Esophagus muscularis mucosa (tissue), 4 donors: ENCODE measurements around the gene PRKAG2. TPM values are rescaled to one million over a fixed set of nuclear protein-coding genes. Genes with fewer than 3 reads are reported as not detected.

ENCODE experiments used
- DNase-seq: peaks from one replicate; pipeline ENCODE4 v3.0.0-alpha.2; 2017; ENCODE audit errors: extremely low spot score
- H3K27ac ChIP-seq, 4 donors: fragments of 200-600 bp; sonication (generic); replicated peaks in 1 of 4; 1 replicate in 3 of 4; 2 replicates in 1 of 4; pipeline ENCODE4 v1.5.1; 2016 to 2019; ENCODE audit warnings: mild to moderate bottlenecking in 1 of 4
- H3K27me3 ChIP-seq, 4 donors: fragments of 200-600 bp; sonication (generic); one replicate each; pipeline versions ENCODE4 v1.5.1 to v1.6.0; 2016 to 2019
- H3K36me3 ChIP-seq, 4 donors: fragments of 200-600 bp; sonication (generic); one replicate each; pipeline ENCODE4 v1.5.1; 2016 to 2019
- H3K4me1 ChIP-seq, 4 donors: fragments of 200-600 bp; sonication (generic); one replicate each; pipeline ENCODE4 v1.5.1; 2016 to 2019
- H3K4me3 ChIP-seq, 4 donors: fragments of 200-600 bp; sonication (generic); 1 replicate in 2 of 4; 2 replicates in 2 of 4; pipeline ENCODE4 v1.5.1; 2016 to 2019; ENCODE audit warnings: mild to moderate bottlenecking in 4 of 4, moderate library complexity in 1 of 4
- H3K9me3 ChIP-seq, 4 donors: fragments of 200-600 bp; sonication (generic); 1 replicate in 3 of 4; 2 replicates in 1 of 4; pipeline ENCODE4 v1.5.1; 2016 to 2019
- EP300 ChIP-seq: sonication (generic); formaldehyde crosslinking; IDR thresholded peaks from one replicate; pipeline ENCODE4 v1.6.1; 2017; ENCODE audit warnings: antibody characterized with exemption
- POLR2A ChIP-seq: fragments of 450-650 bp; IDR thresholded peaks from one replicate; pipeline ENCODE4 v1.6.1; 2017; ENCODE audit warnings: antibody characterized with exemption, moderate library complexity, mild to moderate bottlenecking, low read depth
- POLR2AphosphoS5 ChIP-seq, 2 donors: sonication (generic); formaldehyde crosslinking; IDR thresholded peaks; one replicate each; pipeline ENCODE4 v1.6.1; 2017; ENCODE audit warnings: antibody characterized with exemption in 2 of 2
- WGBS: methylation state at CpG from one replicate; pipeline ENCODE4 v1.1.5; 2018; 5-methylcytosine and 5-hydroxymethylcytosine counted together
- intact Hi-C: fragments of 100-400 bp; cut with DNase I; formaldehyde crosslinking; loops from one replicate; pipeline ENCODE4 v1.15.1; 2023
- total RNA-seq, 4 donors: library from RNA; depleted of rRNA; stranded (reverse); fragments of >200 nt; gene quantifications; one replicate each; pipeline versions ENCODE4 v1.1.0 to v1.2.1, GENCODE V29; 2016
- TF ChIP-seq, protein P1 (sequence below), 3 experiments: fragments of 200-600 bp in 2 of 3; fragments of 450-650 bp in 1 of 3; sonication (generic) in 2 of 3; IDR thresholded peaks; one replicate each; pipeline ENCODE4 v1.5.1; 2017 to 2019; ENCODE audit warnings: antibody characterized with exemption in 3 of 3, mild to moderate bottlenecking in 2 of 3, moderate library complexity in 1 of 3

Gene PRKAG2
- total RNA-seq, 4 donors from 2014 or later = 51.3 to 97.2 (median 77.5) TPM

DNA sequence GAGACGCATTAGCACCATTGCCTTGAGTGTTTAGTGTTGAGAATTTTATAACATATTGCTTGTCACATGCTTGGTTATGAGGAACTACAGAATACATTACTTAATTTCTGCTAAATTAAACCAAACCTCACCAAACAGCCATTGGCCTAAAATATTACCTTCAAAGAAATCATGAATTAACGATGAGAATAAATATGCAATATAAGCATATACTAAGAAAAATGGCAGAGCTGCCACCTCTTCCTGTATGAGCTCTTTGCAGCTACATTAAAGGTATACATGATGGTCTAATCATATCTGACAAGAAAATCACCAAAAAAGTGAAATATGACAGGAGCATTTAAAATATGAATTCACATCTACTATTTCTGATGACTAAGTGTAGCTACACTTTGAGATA, 352.1 kb downstream of the PRKAG2 start:
- DNase-seq = no peak
- H3K27me3 ChIP-seq = no peaks in the 10 kb centered on the region
- H3K9me3 ChIP-seq = peaks cover 0 to 3% (median under 1%) of the 10 kb centered on the region in 4 donors
- H3K27ac ChIP-seq = no peak overlapping the region
- H3K4me1 ChIP-seq = peaks cover 6 to 10% (median 10%) of the 10 kb centered on the region in 4 donors
- H3K4me3 ChIP-seq = no peak overlapping the region
- H3K36me3 ChIP-seq = no peaks in the 10 kb centered on the region
- TF ChIP-seq POLR2AphosphoS5 (IDR thresholded peaks at IDR 0.05) (no peak), POLR2A (no peak), EP300 (no peak)
- TF ChIP-seq, protein P1, sequence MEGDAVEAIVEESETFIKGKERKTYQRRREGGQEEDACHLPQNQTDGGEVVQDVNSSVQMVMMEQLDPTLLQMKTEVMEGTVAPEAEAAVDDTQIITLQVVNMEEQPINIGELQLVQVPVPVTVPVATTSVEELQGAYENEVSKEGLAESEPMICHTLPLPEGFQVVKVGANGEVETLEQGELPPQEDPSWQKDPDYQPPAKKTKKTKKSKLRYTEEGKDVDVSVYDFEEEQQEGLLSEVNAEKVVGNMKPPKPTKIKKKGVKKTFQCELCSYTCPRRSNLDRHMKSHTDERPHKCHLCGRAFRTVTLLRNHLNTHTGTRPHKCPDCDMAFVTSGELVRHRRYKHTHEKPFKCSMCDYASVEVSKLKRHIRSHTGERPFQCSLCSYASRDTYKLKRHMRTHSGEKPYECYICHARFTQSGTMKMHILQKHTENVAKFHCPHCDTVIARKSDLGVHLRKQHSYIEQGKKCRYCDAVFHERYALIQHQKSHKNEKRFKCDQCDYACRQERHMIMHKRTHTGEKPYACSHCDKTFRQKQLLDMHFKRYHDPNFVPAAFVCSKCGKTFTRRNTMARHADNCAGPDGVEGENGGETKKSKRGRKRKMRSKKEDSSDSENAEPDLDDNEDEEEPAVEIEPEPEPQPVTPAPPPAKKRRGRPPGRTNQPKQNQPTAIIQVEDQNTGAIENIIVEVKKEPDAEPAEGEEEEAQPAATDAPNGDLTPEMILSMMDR (IDR thresholded peaks at IDR 0.05) = no peak
- WGBS = 89% methylated on average over 2 of the region's 2 CpGs
- intact Hi-C loops = no loop called here

DNA sequence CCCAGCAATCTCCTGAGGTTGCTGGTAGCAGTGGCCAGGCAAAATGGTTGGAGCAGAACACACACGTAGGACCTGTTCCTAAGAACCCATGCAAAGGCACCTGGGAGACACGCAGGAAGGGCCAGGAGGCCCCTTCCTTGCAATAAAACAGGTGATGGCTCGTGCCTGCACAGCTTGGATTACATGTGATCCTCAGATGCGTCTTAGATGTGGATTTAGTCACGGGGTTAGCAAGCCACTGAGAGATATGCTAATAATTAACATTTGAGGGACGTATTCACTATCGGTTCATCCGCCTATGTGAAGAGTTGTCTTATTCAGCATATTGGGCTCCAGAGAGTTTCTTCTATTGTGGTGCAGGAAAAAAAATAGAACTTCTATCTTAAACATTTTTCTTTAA, 352.6 kb downstream of the PRKAG2 start:
- no peak overlapping the region for H3K27ac ChIP-seq
- DNase-seq = no peak
- WGBS = 93% methylated on average over 8 of the region's 8 CpGs
- H3K27me3 ChIP-seq = no peaks in the 10 kb centered on the region
- no peaks in the 10 kb centered on the region for H3K9me3 ChIP-seq
- H3K4me3 ChIP-seq = no peak overlapping the region
- H3K4me1 ChIP-seq = peaks cover 6 to 10% (median 10%) of the 10 kb centered on the region in 4 donors
- intact Hi-C loops = no loop called here
- no peaks in the 10 kb centered on the region for H3K36me3 ChIP-seq
- TF ChIP-seq EP300 (no peak), POLR2A (no peak), POLR2AphosphoS5 (IDR thresholded peaks at IDR 0.05) (no peak)
- TF ChIP-seq, protein P1 (IDR thresholded peaks at IDR 0.05) = no peak

DNA sequence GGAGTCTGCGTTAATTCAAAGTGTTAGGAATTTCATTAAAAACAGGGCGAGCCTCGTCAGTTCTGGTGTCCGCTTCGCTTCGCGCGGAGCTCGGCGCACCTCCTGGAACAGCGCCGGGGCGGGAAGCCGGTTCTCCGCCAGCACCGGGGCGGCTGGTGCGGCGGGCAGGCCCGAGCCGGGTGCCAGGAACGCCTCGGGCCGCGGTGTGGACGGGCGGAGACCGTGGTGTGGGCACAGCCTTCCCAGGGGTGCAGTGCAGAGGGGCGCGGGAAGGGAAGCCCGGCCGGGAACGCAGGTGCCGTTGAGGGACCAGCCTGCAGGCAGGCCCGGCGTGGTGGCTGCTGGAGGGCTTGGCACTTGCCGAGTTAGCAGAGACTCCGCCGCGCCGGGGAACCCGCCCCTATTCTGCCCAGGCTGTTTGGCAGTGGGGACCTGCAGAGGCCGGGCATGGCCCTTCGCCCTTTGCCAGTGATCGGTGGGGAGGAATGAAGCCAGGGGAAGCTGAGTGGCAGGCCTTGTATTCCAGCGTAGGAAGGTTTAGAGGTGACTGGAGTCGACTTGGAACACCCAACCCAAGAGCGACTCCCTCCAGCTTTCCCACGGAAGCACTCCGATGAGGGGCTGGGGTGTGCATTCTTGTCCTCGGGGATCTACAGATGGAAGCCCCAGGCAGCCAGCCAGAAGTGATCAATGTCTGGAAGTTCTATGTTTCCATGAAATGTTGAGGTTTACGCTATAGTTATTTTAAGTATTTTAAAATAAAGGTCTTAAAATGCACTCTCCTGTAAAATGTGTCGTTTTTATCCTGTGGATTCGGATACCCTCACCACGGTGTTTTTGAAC, 356.3 kb downstream of the PRKAG2 start:
- peaks cover 29 to 36% (median 34%) of the 10 kb centered on the region in 4 donors for H3K4me1 ChIP-seq
- H3K36me3 ChIP-seq = no peaks in the 10 kb centered on the region
- WGBS = 39% methylated on average over 11 of the region's 55 CpGs
- DNase-seq = no peak
- no peaks in the 10 kb centered on the region for H3K27me3 ChIP-seq
- H3K4me3 ChIP-seq = peak overlapping the region; percentile 71 to 99 (median 86)
- intact Hi-C loops = no loop called here
- TF ChIP-seq EP300 = no peak
- TF ChIP-seq, protein P1 (IDR thresholded peaks at IDR 0.05) = no peak
- TF ChIP-seq POLR2A = no peak
- no peak for TF ChIP-seq POLR2AphosphoS5 (IDR thresholded peaks at IDR 0.05)
- peak overlapping the region; percentile 97 to 100 (median 100) for H3K27ac ChIP-seq
- no peaks in the 10 kb centered on the region for H3K9me3 ChIP-seq

DNA sequence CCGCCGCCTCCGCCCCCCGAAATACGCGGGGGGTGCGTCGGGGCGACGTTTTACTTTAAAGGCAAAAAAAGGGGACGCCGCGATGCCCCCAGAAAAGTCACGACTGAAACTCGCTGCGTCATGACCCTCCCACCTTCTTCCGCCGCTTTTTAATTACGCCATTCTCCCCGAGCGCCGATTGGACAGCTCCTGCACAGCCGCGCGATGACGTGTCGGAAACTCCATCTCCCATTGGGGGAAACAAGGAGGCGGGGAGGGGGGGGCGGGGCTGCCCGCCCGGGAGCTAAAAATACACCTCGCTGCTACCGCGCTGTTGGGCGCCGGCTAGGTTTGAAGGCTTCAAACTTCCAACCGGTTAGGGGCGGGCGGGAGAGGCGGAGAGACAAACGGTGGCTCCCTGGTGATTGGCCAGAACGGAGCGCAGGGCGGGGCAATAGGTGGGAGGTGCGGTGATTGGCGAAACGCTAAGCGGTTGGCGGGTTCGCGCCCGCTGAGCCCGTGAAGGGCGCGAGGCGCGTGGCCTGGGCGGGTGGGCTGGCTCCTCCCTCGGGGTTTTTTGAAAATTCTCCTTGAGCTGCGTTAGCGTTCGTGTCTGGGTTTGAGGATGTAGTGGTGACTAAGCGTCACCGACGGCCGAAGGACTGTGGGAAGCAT, 357.0 kb downstream of the PRKAG2 start, which contains the start of gene RHEB:
RHEB (minus strand) TSS at position 131 of the 654 bp plus-strand sequence. CDS start 384 bp downstream, outside the sequence.
- Histone ChIP-seq H3K4me3 (peak within 1 kb of the TSS; percentile 71 to 99 (median 86)), H3K9me3 (no peaks in the 10 kb centered on the region), H3K27me3 (no peaks in the 10 kb centered on the region), H3K4me1 (peaks cover 32 to 44% (median 42%) of the 10 kb centered on the region in 4 donors), H3K27ac (peak within 1 kb of the TSS; percentile 97 to 100 (median 100)), H3K36me3 (no peaks in the 10 kb centered on the region)
- intact Hi-C loops = loop anchor here (2.0 to 10.0 kb wide), 3 partner anchors 59 to 155 kb away; no protein-coding TSS in a partner anchor
- DNase-seq = peak; percentile 100
- TF ChIP-seq POLR2A = no peak
- peak; percentile 33 for TF ChIP-seq EP300
- TF ChIP-seq POLR2AphosphoS5 (IDR thresholded peaks at IDR 0.05) = peak; percentile 84 to 87
- 3% methylated on average over 30 of the region's 66 CpGs for WGBS
